Measurements from ENCODE around the gene TNFAIP8L2.
"Not testable (repeated sequence)": the region's sequence is repeated elsewhere in the genome, so short reads cannot be mapped to it uniquely, and the experiment has no call there.

Gene TNFAIP8L2

GRCh38 chr1:151193304-151193703 is 36.9 kb downstream of the TNFAIP8L2 start:
- DNase-seq: no peak

GRCh38 chr1:151193856-151194255 is 37.4 kb downstream of the TNFAIP8L2 start:
- DNase-seq: no peak

GRCh38 chr1:151194894-151195594 is 38.6 kb downstream of the TNFAIP8L2 start:
- not testable (repeated sequence) for DNase-seq

GRCh38 chr1:151196292-151196800 is 39.9 kb downstream of the TNFAIP8L2 start:
- DNase-seq: peak; percentile 50 to 56

- DNase-seq: no peak
These were observed 41.4 kb downstream of the TNFAIP8L2 start for GRCh38 chr1:151197863-151198253.

- DNase-seq: peak; percentile 99
These were observed 42.0 kb downstream of the TNFAIP8L2 start, which contains the start of gene PIP5K1A for GRCh38 chr1:151198254-151199127. PIP5K1A (plus strand) TSS chr1:151198552; CDS start chr1:151198997, 445 bp downstream.

- DNase-seq: peak in 1 of 2 donors; percentile 19
These were observed 43.6 kb downstream of the TNFAIP8L2 start for GRCh38 chr1:151199873-151200581.

GRCh38 chr1:151205381-151205965 is 49.0 kb downstream of the TNFAIP8L2 start:
- DNase-seq: not testable (repeated sequence)
